ENCODE data around the gene RNF17. TPM values are rescaled to one million over a fixed set of nuclear protein-coding genes. Genes with fewer than 3 reads are reported as not detected.
A peak's percentile ranks its signal among the peaks of the same experiment; 100 is the strongest.

RNF17 gene
- total and polyA plus RNA-seq, 2 of the 8 experiments (the other 6 are each of a cell fraction or from before 2014, with no cell fraction given) = not detected

DNA sequence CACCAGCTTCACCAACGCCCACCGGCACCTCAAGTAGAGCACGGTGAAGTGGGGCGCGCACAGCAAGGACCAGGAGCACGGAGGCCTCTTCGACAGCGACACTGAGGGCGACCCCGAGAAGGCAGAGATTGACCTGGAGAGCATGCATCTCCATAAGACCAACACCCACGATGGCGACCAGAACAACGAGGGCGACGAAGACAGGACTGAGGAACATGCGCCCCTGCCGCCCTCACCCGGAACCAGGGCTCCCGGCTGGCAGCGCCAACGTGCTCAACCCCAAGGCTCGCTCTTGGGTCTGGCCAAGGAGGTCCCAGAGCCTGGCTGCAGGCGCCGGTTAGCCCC lies 18.5 kb upstream of the RNF17 start:
- H3K4me3 ChIP-seq (ENCODE audit: extremely low read depth in 1 of 4, insufficient read depth in 2 of 4, low read depth in 3 of 4, low read length in 4 of 4) = peak overlapping the region in 2 of 4 experiments; percentile 46 to 58; a peak in 3 of 8 replicates
- H3K4me2 ChIP-seq (ENCODE audit: insufficient read depth in 1 of 2, low read depth in 2 of 2, low read length in 2 of 2) = peak overlapping the region; percentile 66 to 89
- no peaks in the 10 kb centered on the region for H3K79me1 ChIP-seq (ENCODE audit: low read depth, low read length)
- H3K36me3 ChIP-seq (ENCODE audit: control insufficient read depth in 2 of 4, insufficient read depth in 4 of 4, low read length in 3 of 4) = peaks cover 0 to 5% (median 0%) of the 10 kb centered on the region in 4 experiments; a peak in 1 of 8 replicates
- H2BK120ac ChIP-seq (replicated peaks; ENCODE audit: low read depth, low read length) = no peak overlapping the region
- FAIRE-seq = no peak
- TF ChIP-seq, protein P1, sequence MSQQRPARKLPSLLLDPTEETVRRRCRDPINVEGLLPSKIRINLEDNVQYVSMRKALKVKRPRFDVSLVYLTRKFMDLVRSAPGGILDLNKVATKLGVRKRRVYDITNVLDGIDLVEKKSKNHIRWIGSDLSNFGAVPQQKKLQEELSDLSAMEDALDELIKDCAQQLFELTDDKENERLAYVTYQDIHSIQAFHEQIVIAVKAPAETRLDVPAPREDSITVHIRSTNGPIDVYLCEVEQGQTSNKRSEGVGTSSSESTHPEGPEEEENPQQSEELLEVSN (IDR thresholded peaks at IDR 0.05) = peak; percentile 55
- TF ChIP-seq CBX8 (IDR thresholded peaks at IDR 0.05; ENCODE audit: borderline replicate concordance, low read depth, low read length) (no peak), CREB1 (IDR thresholded peaks at IDR 0.05) (no peak)
- TF ChIP-seq, protein P2, sequence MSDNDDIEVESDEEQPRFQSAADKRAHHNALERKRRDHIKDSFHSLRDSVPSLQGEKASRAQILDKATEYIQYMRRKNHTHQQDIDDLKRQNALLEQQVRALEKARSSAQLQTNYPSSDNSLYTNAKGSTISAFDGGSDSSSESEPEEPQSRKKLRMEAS (IDR thresholded peaks at IDR 0.05) = peak; percentile 47
- TF ChIP-seq, protein P3, sequence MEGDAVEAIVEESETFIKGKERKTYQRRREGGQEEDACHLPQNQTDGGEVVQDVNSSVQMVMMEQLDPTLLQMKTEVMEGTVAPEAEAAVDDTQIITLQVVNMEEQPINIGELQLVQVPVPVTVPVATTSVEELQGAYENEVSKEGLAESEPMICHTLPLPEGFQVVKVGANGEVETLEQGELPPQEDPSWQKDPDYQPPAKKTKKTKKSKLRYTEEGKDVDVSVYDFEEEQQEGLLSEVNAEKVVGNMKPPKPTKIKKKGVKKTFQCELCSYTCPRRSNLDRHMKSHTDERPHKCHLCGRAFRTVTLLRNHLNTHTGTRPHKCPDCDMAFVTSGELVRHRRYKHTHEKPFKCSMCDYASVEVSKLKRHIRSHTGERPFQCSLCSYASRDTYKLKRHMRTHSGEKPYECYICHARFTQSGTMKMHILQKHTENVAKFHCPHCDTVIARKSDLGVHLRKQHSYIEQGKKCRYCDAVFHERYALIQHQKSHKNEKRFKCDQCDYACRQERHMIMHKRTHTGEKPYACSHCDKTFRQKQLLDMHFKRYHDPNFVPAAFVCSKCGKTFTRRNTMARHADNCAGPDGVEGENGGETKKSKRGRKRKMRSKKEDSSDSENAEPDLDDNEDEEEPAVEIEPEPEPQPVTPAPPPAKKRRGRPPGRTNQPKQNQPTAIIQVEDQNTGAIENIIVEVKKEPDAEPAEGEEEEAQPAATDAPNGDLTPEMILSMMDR (IDR thresholded peaks at IDR 0.05; ENCODE audit: control extremely low read depth in 1 of 3, insufficient read depth in 1 of 3, low read depth in 1 of 3, low read length in 3 of 3) = peak in 1 of 3 experiments; percentile 1; a peak in 1 of 4 replicates
- H3K4me1 ChIP-seq (replicated peaks in 1 of 4; ENCODE audit: control insufficient read depth in 3 of 4, insufficient read depth in 4 of 4, low read length in 3 of 4) = peaks cover 0 to 18% (median 8%) of the 10 kb centered on the region in 4 experiments; a peak in 5 of 7 replicates
- peak in 1 of 2 experiments; percentile 61 for DNase-seq (ENCODE audit: low read depth in 1 of 2, low spot score in 2 of 2)
- H4K91ac ChIP-seq (replicated peaks; ENCODE audit: insufficient read length, low read length) = no peak overlapping the region
- no peak overlapping the region for H3K56ac ChIP-seq (replicated peaks; ENCODE audit: insufficient read length, low read depth, low read length)
- ChIA-PET POLR2A (ENCODE audit: partially characterized antibody) (no interaction called here), CTCF (ENCODE audit: partially characterized antibody) (interaction anchor here (0.8 to 2.1 kb wide), 3 partner anchors 18 to 65 kb away, joined by 3 to 5 read pairs (median 3); partner anchors contain the start of gene ATP12A)
- no peak overlapping the region for H2BK20ac ChIP-seq (ENCODE audit: low read length)
- peaks cover 0 to 2% of the 10 kb centered on the region in 2 experiments for H4K20me1 ChIP-seq (replicated peaks in 1 of 2; ENCODE audit: control insufficient read depth in 1 of 2, insufficient read depth in 2 of 2, low read length in 2 of 2)
- H3K9me3 ChIP-seq (ENCODE audit: insufficient read depth in 2 of 2, low read depth in 1 of 2, low read length in 1 of 2) = no peaks in the 10 kb centered on the region; a peak in 1 of 4 replicates
- H2AFZ ChIP-seq (ENCODE audit: low read length) = no peak overlapping the region
- H2AK5ac ChIP-seq (ENCODE audit: low read depth, low read length) = no peak overlapping the region
- H2BK12ac ChIP-seq (ENCODE audit: low read depth, low read length) = 0 out of 2 replicates have a peak overlapping the region, but pooled peaks have one; percentile 50
- H4K8ac ChIP-seq (ENCODE audit: extremely low read depth, insufficient read depth, low read length) = peak overlapping the region; percentile 88; the same call in 1 of the 2 replicates
- H3K14ac ChIP-seq (ENCODE audit: insufficient read length) = no peak overlapping the region
- no peak overlapping the region for H3K27ac ChIP-seq (ENCODE audit: low read depth, low read length)
- no peak overlapping the region for H3K23ac ChIP-seq (ENCODE audit: insufficient read length)
- H3K79me2 ChIP-seq (ENCODE audit: control insufficient read depth in 1 of 2, insufficient read depth in 2 of 2, low read length in 2 of 2) = no peaks in the 10 kb centered on the region
- no peak overlapping the region for H4K5ac ChIP-seq (ENCODE audit: insufficient read length, low read depth, low read length)
- no peak overlapping the region for H3K4ac ChIP-seq (replicated peaks; ENCODE audit: insufficient read length, low read depth, low read length)
- H3K27me3 ChIP-seq (replicated peaks in 1 of 4; ENCODE audit: control insufficient read depth in 3 of 4, extremely low read depth in 1 of 4, insufficient read depth in 3 of 4, low read length in 3 of 4) = peaks cover 43 to 64% (median 58%) of the 10 kb centered on the region in 4 experiments
- no peak overlapping the region; the same call in 1 of the 2 replicates for H2BK15ac ChIP-seq (ENCODE audit: low read length)
- H3K23me2 ChIP-seq (ENCODE audit: low read depth, low read length) = peaks cover 11% of the 10 kb centered on the region
- no peak overlapping the region for H3K9ac ChIP-seq (replicated peaks in 1 of 4; ENCODE audit: extremely low read depth in 1 of 4, low read depth in 3 of 4, low read length in 3 of 4)
- WGBS, 2 experiments (ENCODE audit: extremely low coverage in 1 of 2, insufficient coverage in 1 of 2, insufficient read length in 1 of 2, insufficient replicate concordance in 2 of 2, low coverage in 1 of 2, low lambda C conversion rate in 2 of 2, missing lambda C conversion rate in 1 of 2) = 77% methylated on average over 21 of the region's 24 CpGs; no CpG with 5 or more reads in 1 of the 2 experiments
- no peak overlapping the region; the same call in 1 of the 2 replicates for H3K18ac ChIP-seq (ENCODE audit: extremely low read depth, low read length)
- H2BK5ac ChIP-seq (ENCODE audit: low read depth, low read length) = no peak overlapping the region
